GM12865 (cell line): ENCODE measurements around the gene NPY2R.

Experiments
- DNase-seq: peaks from one replicate; pipeline ENCODE4 v3.0.0; 2010; ENCODE audit warnings: low read depth
- H3K4me3 ChIP-seq: 2 replicates; pipeline ENCODE4 v1.5.1; 2011; ENCODE audit warnings: mild to moderate bottlenecking, low read depth, low read length, control low read depth
- TF ChIP-seq, protein P1 (sequence below): IDR thresholded peaks from 2 replicates; pipeline ENCODE4 v1.5.1; 2011; ENCODE audit warnings: low read length, control low read depth, low read depth, inconsistent platforms; ENCODE audit not compliant: insufficient read depth; ENCODE audit errors: missing control alignments

The NPY2R gene

DNA sequence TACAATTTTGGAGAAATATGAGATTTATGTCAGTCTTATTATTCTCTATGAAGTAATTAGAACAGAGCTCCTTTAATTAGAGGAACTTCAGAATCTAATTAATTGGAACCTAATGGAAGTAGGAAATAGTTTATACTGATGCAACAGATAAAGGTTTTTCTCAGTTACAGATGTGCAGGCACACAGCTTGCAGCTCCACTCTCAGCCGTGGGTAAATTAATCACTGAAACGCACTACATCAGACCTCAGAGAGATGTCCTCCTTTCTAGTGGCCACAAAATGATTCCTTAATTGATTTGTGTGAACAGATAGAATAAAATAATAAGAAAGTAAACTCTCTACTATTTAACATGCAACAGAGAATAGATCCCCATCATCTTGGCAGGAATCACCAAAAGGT, 21.5 kb upstream of the NPY2R start:
- no peak for DNase-seq
- H3K4me3 ChIP-seq = no peak overlapping the region
- TF ChIP-seq, protein P1, sequence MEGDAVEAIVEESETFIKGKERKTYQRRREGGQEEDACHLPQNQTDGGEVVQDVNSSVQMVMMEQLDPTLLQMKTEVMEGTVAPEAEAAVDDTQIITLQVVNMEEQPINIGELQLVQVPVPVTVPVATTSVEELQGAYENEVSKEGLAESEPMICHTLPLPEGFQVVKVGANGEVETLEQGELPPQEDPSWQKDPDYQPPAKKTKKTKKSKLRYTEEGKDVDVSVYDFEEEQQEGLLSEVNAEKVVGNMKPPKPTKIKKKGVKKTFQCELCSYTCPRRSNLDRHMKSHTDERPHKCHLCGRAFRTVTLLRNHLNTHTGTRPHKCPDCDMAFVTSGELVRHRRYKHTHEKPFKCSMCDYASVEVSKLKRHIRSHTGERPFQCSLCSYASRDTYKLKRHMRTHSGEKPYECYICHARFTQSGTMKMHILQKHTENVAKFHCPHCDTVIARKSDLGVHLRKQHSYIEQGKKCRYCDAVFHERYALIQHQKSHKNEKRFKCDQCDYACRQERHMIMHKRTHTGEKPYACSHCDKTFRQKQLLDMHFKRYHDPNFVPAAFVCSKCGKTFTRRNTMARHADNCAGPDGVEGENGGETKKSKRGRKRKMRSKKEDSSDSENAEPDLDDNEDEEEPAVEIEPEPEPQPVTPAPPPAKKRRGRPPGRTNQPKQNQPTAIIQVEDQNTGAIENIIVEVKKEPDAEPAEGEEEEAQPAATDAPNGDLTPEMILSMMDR = no peak

DNA sequence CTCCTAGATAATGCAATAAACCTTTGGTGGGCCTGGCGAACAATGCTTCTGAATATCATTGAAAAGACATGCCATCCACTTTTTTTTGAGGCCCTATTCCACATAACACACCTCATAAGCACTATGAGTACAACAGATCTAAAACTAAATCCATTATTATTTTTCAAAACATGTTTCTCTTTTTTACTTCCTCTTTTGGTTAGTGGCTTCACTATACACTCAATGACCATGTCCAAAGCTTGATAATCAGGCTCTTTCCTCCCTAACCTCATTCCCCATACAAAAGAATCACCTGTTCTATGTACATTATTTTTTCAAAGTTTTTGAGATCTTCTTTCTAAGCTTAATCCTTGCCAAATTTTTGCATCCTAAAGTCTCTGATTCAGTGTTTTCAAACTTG, 20.4 kb upstream of the NPY2R start:
- H3K4me3 ChIP-seq = no peak overlapping the region
- TF ChIP-seq, protein P1 = no peak
- DNase-seq = no peak

DNA sequence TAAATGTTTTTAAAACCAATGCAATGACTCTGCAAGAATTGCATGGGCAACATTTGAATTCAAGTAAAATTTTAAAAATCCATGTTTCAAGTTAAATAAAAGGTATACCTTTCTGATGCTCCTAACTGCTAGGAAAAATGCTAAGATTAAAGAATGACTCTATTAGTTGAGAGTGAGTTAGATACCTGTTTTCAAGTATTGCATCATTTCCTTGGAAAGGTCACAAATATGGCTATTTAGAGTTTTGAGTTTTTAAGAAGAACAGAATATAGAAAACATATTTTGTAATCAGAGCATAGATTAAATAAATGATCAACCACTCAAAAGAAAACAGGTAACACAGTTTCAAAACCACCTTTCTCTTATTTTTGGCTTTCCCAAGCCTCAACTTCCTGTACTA, 18.3 kb upstream of the NPY2R start:
- no peak overlapping the region for H3K4me3 ChIP-seq
- DNase-seq = no peak
- TF ChIP-seq, protein P1 = no peak

DNA sequence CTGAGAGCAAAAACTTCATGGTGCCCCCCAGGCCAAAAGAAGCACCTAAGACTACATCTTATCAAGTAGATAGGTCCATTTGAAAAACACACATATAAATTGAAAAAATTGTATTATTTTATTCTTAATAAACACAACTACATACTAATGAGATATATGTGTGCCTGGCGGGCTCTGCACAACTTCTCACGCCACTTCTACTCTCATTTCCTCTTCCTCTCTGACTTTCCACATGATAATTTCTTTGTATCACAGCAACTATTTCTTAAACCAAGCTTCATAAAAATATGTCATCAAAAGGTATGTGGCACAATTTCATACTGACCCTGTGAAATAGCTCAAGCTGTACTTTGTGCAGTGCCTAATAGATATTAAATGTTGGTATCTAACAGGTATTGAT, 10.7 kb upstream of the NPY2R start:
- no peak for DNase-seq
- TF ChIP-seq, protein P1 = no peak
- H3K4me3 ChIP-seq = no peak overlapping the region

DNA sequence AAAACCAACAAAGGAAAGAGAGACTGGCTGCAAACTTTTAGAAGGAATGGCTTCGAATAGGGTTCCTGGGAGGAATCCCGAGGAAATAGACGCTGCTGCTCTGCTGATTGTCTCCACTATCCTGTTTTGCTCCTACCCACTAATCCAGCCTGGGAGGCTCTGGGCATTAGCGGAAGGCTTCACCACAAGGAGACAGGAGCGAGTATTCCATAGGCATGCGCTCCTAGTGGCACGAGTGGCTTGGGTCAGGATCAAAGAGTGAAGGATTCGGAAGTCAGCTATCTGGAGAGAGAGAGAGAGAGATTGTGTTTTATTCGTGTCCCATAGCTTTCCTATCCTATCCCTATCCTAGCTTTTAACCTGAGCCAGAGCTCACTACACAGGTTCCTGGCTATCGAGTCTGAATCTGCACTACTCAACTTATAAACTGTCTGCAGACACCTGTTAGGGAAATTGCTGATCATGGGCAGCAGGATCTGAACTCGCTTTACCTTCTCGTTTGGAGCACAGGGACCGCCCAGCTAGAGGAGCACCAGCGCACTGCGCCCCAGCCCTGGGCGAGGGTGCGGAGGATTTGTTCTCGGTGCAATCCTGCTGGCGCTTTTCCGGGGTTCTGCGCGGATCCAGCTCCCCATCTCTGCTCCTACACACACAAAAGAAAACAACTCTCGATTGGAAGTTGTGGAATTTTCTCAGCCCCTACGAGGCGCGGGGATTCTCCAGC, 740 bp upstream of the NPY2R start:
- DNase-seq = no peak
- H3K4me3 ChIP-seq = no peak overlapping the region
- TF ChIP-seq, protein P1 = no peak

DNA sequence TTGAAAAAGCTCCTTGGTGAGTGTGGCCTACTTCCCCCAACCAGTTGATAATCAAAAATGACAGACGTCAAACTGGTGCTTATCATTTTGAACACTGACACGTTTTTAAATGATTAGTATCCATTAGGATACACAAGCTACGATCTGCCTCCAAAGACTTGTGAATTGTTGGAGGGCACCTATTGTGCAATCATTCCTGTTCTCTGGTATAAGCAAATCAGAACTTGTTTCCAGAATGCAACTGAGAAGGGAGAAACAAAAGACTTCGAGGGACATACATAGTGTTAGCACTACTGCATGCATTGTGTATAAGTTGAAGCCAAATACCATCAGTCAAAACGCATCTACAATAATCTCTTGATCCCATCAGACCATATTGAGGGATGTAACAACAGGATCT, 11.6 kb downstream of the NPY2R start:
- TF ChIP-seq, protein P1 = no peak
- no peak overlapping the region for H3K4me3 ChIP-seq
- no peak for DNase-seq

DNA sequence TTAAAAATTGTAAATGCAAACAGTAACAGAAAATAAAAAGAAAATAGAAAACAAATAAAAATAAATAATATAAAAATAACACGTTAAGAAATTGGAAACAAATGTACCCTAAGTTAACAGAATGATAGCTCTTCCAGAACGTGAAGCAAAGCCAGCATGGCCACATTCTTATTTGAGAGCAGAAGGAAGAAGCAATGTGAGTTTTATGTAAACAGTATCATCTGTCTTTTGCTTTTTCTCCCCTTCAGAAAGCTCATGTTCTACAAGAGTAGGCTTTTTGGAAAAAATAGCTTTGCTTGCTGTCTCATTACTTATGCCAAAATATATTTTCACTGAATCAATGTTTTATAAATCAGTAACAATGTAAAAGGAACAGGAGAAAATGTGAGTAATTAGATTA, 18.7 kb downstream of the NPY2R start:
- H3K4me3 ChIP-seq = no peak overlapping the region
- TF ChIP-seq, protein P1 = no peak
- DNase-seq = no peak
